GM21717 (cell line): ENCODE measurements around the gene MBNL2.
"Not testable (repeated sequence)": the region's sequence is repeated elsewhere in the genome, so short reads cannot be mapped to it uniquely, and the experiment has no call there.

Experiments
- ATAC-seq: cut with Tn5 transposase; IDR thresholded peaks from one replicate; pipeline ENCODE4 v1.9.1; 2021; ENCODE audit warnings: mild to moderate bottlenecking, moderate library complexity; ENCODE audit not compliant: unreplicated experiment

Gene MBNL2

GRCh38 chr13:97207252-97207651 is 14.9 kb upstream of the MBNL2 start:
- not testable (repeated sequence) for ATAC-seq

DNA sequence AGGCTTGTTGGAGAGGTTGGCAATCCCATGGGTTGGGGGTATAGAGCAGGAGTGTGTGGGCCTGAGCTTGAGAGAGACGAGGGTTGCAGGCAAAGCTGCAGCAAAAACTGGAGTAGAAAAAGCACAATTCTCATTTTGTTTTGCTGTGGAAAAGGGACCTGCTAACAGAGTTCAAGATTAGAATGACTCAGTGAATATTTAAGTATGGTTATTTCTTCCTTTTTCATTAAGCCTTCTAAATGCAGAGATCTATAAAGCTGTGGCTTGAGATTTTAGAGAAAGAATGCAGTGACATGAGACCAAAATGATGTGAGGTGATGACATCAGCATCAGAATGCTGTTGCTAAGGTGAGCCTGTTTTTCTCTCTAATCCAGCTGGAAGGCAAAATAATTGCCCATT is 10.8 kb upstream of the MBNL2 start:
- no peak for ATAC-seq

DNA sequence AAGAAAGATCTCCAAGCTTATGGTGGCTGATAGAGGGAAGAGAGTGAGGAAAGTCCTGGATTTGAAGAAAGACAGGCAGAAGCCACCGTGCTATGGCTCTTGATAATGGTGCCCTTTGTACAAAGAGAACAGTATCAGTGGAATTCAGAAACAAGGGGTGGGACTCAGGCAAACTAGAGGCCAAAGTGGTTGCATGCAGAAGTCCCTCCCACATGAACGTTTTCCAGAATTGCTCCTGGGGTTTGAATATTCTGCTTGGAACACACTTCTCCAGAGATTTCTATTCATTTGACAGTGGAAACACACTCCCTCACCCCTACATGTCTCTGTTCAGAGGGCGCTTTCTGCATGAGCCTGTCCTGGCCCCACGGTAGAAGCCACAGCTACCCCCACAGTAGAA is 10.1 kb upstream of the MBNL2 start:
- ATAC-seq: no peak

DNA sequence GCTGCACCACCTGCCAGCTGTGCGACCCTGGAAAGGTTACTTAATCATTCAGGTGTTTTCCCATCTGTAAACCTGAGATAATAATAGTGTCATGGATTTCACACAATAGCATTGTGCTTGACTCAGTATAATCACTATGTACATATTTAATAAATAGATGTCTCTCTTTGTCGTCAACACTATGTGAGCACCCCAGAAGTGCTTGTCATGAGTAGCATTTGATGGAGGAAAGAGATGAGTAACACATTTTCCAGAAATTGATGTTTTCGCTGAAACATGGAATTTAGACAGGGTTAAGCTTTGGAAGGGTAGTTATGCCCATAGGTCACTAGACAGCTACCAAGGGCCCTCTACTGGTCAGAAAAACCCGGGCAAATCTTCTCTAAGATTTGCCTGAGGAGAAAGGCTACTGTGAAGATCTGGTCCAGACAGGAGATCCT is 9.5 kb upstream of the MBNL2 start:
- no peak for ATAC-seq

GRCh38 chr13:97214921-97215320 is 7.2 kb upstream of the MBNL2 start:
- ATAC-seq: peak; percentile 14

DNA sequence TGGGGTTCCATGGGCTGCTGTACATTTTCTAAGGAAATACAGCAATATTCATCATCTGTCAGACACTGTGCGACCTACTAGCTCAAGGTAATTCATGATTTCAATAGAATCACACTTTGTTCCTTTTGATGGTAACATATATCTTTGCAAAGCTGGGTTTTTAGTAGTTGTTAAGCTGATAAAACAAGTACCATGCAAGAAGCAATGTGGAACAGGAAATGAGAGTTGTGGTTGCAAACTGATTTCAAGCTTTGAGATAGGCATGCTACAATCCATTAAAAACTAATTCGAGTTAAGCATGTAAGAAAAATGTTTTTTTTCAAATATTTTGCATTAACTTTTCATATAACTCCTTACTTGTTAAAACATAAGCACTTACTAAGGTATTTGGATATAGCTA is 6.8 kb upstream of the MBNL2 start:
- peak; percentile 44 for ATAC-seq

- ATAC-seq: no peak
Observed at GRCh38 chr13:97219226-97219625, 2.9 kb upstream of the MBNL2 start.

GRCh38 chr13:97220151-97220900 is 1.8 kb upstream of the MBNL2 start:
- no peak for ATAC-seq

DNA sequence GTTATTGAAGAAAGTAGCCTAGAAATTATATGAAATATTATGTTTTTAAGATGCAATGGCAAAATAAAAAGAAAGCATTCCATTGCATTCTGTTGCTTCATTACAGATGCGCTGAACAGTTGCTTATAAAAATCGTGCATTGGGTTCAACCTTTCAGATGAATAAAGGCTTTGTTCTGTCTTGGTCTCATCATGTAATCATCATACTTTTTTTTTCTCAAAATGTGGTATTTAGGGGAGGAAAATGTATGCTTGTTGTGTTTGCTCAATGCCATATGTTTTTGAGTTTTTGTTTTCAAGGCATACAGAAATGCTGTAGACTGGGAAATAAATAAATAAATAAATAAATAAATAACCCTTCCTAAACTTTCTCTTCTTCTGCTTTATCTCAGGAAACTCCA is 1.1 kb upstream of the MBNL2 start:
- ATAC-seq: no peak

DNA sequence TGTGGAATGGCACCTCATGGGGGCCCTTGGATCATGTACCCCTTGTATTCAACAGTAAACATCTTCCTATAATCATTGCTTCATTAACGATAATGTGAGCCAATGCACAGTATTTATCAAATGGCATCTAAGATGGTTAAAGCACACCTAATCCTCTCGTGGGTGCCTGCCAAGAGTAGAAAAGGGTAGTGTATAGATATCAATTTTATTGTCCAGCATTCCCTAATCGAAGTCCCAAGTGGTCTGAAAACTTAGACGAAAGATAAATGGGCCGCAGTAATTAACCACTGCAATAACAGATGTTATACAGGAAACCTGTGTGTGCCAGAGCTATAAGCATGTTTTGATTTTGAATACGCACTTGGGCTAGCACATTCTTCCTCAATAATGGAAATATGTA is 667 bp upstream of the MBNL2 start:
- no peak for ATAC-seq

DNA sequence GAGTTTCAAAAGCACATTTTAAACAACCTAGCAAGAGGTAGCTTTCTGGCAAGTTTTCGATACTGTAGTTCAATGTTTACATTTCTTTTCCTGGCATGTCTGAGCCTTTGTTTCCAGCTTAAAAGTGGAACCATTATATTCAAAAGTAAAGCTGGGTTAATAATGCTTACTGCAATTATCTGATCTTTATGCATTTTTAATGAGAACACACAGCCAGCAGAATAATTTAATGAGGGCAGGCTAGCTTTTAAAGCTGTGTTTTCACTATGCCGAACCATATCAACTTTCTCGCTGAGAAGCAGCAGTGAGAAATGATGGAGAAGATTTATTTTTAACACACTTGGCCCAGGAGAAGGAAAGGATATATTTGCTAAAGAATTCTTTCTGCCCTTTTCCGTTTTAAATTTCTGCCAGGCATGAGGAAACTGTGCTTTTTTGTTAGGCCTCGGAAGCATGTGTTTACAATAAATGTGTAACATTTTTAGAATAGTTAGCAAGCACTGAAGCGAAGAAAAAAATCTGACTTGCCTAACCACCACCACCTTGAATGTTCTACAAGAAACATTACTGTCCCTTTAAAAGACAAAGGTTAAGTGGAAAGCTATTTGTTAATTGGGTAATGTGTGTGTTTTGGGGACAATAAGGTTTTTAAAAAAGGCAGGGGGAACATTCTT is 1.0 kb downstream of the MBNL2 start:
- ATAC-seq: no peak

- ATAC-seq: peak; percentile 29
Observed at GRCh38 chr13:97223711-97224541, 1.8 kb downstream of the MBNL2 start.

GRCh38 chr13:97224544-97225300 is 2.6 kb downstream of the MBNL2 start:
- ATAC-seq: no peak

- no peak for ATAC-seq
Observed at GRCh38 chr13:97225533-97225932, 3.4 kb downstream of the MBNL2 start.

DNA sequence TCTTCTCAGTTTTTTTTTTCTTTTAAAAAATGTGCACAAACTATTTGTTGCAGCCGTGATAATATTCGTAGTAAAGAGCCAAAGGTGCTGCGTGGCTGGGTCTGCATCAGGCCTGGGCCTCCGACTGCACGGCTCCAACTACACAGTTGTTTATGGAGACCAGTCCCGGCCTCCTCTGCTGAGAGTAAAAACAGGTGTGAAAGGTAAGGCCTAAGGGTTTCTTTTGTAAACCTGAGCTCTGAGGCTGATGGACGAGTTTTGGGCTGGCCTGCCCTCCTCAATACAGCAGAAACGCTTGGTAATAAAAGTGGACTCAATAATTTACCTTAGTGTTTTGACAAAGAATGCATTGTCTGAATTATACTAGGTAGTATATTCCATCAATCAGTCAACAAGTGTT is 3.9 kb downstream of the MBNL2 start:
- no peak for ATAC-seq

GRCh38 chr13:97226788-97227627 is 4.9 kb downstream of the MBNL2 start:
- peak; percentile 45 for ATAC-seq

GRCh38 chr13:97228850-97229521 is 6.9 kb downstream of the MBNL2 start:
- ATAC-seq: no peak

DNA sequence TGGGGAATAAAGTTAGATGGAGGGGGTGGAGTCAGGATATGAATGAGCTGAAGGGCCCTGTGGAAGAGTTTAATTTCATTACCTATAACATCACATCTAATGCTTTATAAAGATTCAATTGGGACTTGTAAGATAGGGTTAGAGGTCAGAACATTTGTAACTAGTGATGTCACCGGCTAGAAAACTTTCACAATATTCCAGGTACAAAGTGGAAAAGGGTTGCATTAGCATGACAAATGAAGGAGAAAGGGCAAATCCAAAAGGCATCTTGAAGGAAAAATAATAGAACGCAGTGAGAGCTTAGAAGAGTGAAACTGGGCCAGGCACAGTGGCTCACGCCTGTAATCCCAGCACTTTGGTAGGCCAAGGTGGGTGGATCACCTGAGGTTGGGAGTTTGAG is 7.6 kb downstream of the MBNL2 start:
- ATAC-seq: no peak

- ATAC-seq: no peak
Observed at GRCh38 chr13:97231118-97231828, 9.1 kb downstream of the MBNL2 start.
